ENCODE data around the gene SFMBT1.
A peak's percentile ranks its signal among the peaks of the same experiment; 100 is the strongest.
"Not testable (repeated sequence)": the region's sequence is repeated elsewhere in the genome, so short reads cannot be mapped to it uniquely, and the experiment has no call there.

Gene SFMBT1

DNA sequence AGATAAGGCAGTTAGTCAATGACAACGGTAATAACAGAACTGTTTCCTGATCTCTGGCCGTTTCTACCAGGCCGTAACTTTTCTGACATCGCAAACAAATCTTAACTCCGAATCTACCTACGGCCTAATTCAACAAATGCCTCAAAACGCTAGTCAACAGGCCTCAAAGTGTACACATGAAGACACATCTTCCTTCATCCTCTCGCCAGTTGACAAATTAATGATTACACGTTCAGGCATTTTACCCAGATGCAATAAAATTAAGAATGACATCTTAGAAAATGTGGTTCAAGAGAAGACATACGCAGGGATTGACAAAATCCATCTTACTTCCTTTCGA, 1.5 kb downstream of the SFMBT1 start:
- Histone ChIP-seq H3K9ac (ENCODE audit: low read length) (peak overlapping the region; percentile 74), H3K9me3 (ENCODE audit: control insufficient read depth, low read length) (no peaks in the 10 kb centered on the region), H3K4me3 (ENCODE audit: low read length) (peak overlapping the region; percentile 21), H3K36me3 (ENCODE audit: control insufficient read depth, insufficient read depth, low read length) (no peaks in the 10 kb centered on the region), H3K4me1 (ENCODE audit: control insufficient read depth, insufficient read depth, low read length) (no peaks in the 10 kb centered on the region), H3K27me3 (ENCODE audit: control insufficient read depth, insufficient read depth, low read length) (peaks cover 3% of the 10 kb centered on the region)

DNA sequence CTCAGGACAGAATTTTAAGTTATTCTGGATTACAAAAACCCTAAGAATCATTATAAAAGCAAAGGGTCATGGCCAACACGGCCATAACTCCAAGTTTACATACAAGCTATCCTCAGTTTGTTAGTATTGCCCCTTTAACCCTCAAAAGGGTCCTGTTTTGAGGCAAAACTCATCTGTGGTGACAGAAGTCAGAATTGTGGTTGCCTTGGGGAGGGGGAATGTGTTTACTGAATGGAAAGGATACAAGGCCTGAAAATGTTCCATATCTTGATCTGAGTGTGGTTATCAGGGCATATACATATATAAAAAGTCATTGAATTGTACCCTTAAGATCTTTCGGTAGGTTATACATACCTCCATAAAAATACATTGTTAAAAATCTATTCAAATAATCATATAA, 2.1 kb downstream of the SFMBT1 start:
- Histone ChIP-seq H3K9ac (ENCODE audit: low read length) (no peak overlapping the region), H3K4me1 (ENCODE audit: control insufficient read depth, insufficient read depth, low read length) (no peaks in the 10 kb centered on the region), H3K9me3 (ENCODE audit: control insufficient read depth, low read length) (no peaks in the 10 kb centered on the region), H3K27me3 (ENCODE audit: control insufficient read depth, insufficient read depth, low read length) (peaks cover 3% of the 10 kb centered on the region), H3K36me3 (ENCODE audit: control insufficient read depth, insufficient read depth, low read length) (no peaks in the 10 kb centered on the region), H3K4me3 (ENCODE audit: low read length) (no peak overlapping the region)

DNA sequence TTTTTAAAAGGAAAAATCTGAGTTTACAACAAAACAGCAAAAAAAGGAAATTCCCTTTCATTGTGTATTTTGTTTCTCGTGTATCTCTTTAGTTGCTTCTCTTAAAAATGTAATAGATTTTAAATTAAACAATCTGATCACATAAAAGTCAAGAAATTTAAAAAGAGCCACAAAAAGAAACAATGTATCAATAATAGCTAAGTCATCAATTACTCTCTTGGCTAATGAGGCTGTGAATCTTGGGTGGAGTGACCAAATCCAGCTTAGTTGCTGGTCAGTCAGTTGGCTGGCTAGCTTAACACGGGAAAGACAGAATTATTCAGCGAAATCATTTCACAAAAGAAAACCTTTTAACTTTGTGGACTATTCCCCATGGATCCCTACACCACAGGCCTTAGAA, 3.2 kb downstream of the SFMBT1 start:
- Histone ChIP-seq H3K4me3 (ENCODE audit: low read length) (no peak overlapping the region), H3K27me3 (ENCODE audit: control insufficient read depth, insufficient read depth, low read length) (peaks cover 3% of the 10 kb centered on the region), H3K4me1 (ENCODE audit: control insufficient read depth, insufficient read depth, low read length) (no peaks in the 10 kb centered on the region), H3K36me3 (ENCODE audit: control insufficient read depth, insufficient read depth, low read length) (no peaks in the 10 kb centered on the region), H3K9ac (ENCODE audit: low read length) (no peak overlapping the region), H3K9me3 (ENCODE audit: control insufficient read depth, low read length) (no peaks in the 10 kb centered on the region)

DNA sequence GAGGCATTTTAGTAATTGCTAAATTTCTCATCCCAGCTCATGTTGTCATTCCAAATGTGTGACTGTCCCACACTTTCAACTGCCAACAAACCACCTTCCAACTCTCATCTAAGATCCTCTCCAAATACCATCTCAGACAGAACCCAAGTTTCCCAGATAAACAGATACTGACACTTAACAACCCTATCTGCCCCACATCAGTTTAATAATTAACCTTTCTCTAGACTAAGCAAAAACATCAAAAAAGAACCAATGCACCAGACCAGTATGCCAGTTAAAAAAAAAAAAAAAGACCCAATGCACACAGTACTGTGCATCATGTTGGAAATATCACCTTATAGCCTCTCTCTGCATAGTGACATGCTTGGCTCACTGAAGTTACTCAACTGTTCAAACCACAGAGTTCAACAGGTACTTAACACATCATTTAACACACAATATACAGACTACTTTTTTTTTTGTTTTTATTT, 5.5 kb downstream of the SFMBT1 start:
- Histone ChIP-seq H3K9me3 (ENCODE audit: control insufficient read depth, low read length) (no peaks in the 10 kb centered on the region), H3K9ac (ENCODE audit: low read length) (no peak overlapping the region), H3K36me3 (ENCODE audit: control insufficient read depth, insufficient read depth, low read length) (no peaks in the 10 kb centered on the region), H3K27me3 (ENCODE audit: control insufficient read depth, insufficient read depth, low read length) (no peaks in the 10 kb centered on the region), H3K4me1 (ENCODE audit: control insufficient read depth, insufficient read depth, low read length) (peaks cover 3% of the 10 kb centered on the region), H3K4me3 (ENCODE audit: low read length) (no peak overlapping the region)

DNA sequence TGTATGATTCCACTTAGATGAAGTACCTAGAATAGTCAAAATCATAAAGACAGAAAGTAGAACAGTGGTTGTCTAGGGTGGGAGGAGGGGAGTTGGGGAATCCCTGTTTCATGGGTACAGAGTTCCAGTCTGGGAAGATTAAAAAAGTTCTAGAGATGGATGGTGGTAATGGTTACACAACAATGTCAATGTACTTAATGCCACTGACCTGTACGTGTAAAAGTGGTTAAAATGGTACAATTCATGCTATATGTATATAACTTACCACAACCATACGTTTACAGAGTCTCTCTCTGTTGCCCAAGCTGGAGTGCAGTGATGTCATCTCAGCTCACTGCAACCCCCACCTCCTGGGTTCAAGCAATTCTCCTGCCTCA, 6.5 kb downstream of the SFMBT1 start:
- Histone ChIP-seq H3K9ac (ENCODE audit: low read length) (no peak overlapping the region), H3K4me1 (ENCODE audit: control insufficient read depth, insufficient read depth, low read length) (peaks cover 10% of the 10 kb centered on the region), H3K9me3 (ENCODE audit: control insufficient read depth, low read length) (no peaks in the 10 kb centered on the region), H3K27me3 (ENCODE audit: control insufficient read depth, insufficient read depth, low read length) (no peaks in the 10 kb centered on the region), H3K36me3 (ENCODE audit: control insufficient read depth, insufficient read depth, low read length) (no peaks in the 10 kb centered on the region), H3K4me3 (ENCODE audit: low read length) (no peak overlapping the region)

DNA sequence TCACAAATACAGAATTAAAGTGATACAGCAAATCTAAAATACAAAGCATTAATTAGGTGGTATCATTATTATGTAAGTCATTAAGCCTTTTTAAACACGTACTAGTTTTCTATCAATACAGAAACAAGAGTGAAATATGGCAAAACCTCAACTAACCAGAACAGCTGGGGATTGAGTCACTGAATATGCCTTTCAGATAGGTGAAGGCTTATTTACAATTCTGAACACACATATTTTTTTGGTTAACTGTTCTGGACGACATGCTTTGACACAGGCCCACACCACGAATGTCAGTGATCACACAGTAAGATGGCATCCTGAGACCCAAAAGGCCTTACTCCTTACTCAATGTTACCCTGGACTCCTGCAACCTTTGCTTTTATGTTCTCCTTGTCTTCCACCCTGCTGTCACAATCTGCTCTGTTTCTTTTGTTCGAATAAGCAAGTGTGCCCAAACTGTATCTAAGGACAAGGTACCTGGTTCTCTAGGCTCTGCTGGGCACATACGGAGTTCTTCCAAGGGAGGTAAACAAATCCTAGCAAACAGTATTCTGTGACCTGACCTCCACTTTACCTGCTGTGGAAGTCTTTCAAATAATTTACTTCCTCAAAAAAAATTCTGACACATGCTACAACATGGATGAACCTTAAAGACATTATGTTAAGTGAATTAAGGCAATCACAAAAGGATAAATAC, 7.0 kb downstream of the SFMBT1 start:
- H3K36me3 ChIP-seq (ENCODE audit: control insufficient read depth, insufficient read depth, low read length), result no peaks in the 10 kb centered on the region
- H3K4me3 ChIP-seq (ENCODE audit: low read length), result no peak overlapping the region
- H3K9me3 ChIP-seq (ENCODE audit: control insufficient read depth, low read length), result no peaks in the 10 kb centered on the region
- no peak overlapping the region for H3K9ac ChIP-seq (ENCODE audit: low read length)
- H3K4me1 ChIP-seq (ENCODE audit: control insufficient read depth, insufficient read depth, low read length), result peaks cover 10% of the 10 kb centered on the region
- H3K27me3 ChIP-seq (ENCODE audit: control insufficient read depth, insufficient read depth, low read length), result no peaks in the 10 kb centered on the region

DNA sequence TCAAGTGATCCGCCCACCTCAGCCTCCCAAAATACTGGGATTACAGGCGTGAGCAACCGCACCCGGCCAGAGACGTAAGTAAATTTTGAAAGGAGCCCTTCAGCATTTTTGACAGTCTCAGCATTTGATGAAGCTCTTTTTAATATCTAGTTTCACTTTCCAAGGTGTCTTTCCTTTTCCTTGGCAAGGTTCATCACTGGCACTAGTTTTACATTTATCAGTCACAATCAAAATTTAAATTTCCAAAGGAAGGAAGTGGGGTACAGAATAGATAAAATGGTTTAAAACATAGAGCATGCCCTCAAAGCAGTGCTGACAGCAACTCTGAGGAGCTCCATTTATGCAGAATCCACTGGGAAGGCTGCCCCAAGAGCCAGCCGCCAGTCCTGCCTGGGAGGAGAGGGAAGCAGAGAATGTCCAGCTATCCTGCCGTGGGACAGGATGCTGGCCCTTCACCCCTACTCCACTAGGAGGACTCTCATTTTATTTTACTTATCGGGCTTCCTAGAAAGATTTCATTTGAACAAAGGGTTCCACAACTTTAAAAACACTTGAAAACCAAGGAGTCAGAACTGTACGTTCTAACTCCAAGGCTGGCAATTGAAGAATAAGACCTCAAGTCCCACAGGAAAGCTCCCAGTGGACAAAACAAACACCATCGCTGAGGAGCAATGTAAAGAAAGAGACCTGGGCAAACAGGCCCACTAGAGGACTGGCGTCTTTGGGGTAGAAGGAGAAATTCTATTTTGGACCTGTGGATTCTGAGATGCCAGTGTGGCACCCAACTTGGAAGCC, 9.9 kb downstream of the SFMBT1 start:
- Histone ChIP-seq H3K27me3 (ENCODE audit: control insufficient read depth, insufficient read depth, low read length) (no peaks in the 10 kb centered on the region), H3K36me3 (ENCODE audit: control insufficient read depth, insufficient read depth, low read length) (no peaks in the 10 kb centered on the region), H3K4me3 (ENCODE audit: low read length) (no peak overlapping the region), H3K9ac (ENCODE audit: low read length) (no peak overlapping the region), H3K4me1 (ENCODE audit: control insufficient read depth, insufficient read depth, low read length) (peaks cover 11% of the 10 kb centered on the region), H3K9me3 (ENCODE audit: control insufficient read depth, low read length) (no peaks in the 10 kb centered on the region)

DNA sequence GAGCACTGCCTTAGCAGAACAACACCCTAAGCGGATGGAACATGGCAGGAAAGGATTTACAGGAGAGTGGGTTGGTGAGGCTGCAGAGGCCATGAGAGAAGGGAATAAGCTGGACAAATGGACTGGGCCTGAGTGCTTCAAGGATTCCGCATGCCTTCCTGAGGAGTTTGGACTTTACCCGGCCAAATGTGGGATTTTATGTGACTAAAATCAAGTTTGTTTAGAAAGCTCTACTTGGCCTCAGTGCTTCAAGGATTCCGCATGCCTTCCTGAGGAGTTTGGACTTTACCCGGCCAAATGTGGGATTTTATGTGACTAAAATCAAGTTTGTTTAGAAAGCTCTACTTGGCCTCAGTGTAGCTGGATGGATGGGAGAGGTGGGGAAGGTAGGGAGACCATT, 10.9 kb downstream of the SFMBT1 start:
- H3K36me3 ChIP-seq (ENCODE audit: control insufficient read depth, insufficient read depth, low read length); H3K9me3 ChIP-seq (ENCODE audit: control insufficient read depth, low read length); H3K9ac ChIP-seq (ENCODE audit: low read length); H3K4me3 ChIP-seq (ENCODE audit: low read length); H3K27me3 ChIP-seq (ENCODE audit: control insufficient read depth, insufficient read depth, low read length): not testable (repeated sequence)
- H3K4me1 ChIP-seq (ENCODE audit: control insufficient read depth, insufficient read depth, low read length), result peaks cover 15% of the 10 kb centered on the region

DNA sequence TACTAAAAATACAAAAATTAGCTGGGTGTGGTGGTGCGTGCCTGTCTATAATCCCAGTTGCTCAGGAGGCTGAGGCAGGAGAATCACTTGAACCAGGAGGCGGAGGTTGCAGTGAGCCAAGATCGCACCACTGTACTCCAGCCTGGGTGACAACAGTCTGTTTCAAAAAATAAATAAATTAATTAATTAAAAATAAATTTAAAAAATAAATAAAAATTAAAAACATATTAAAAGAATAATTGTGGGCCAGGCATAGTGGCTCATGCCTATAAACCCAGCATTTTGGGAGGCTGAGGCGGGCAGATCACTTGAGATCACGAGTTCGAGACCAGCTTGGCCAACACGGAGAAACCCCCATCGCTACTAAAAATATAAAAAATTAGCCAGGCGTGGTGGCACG, 11.5 kb downstream of the SFMBT1 start:
- not testable (repeated sequence) for H3K27me3 ChIP-seq (ENCODE audit: control insufficient read depth, insufficient read depth, low read length); H3K36me3 ChIP-seq (ENCODE audit: control insufficient read depth, insufficient read depth, low read length); H3K9me3 ChIP-seq (ENCODE audit: control insufficient read depth, low read length); H3K9ac ChIP-seq (ENCODE audit: low read length); H3K4me3 ChIP-seq (ENCODE audit: low read length)
- peaks cover 15% of the 10 kb centered on the region for H3K4me1 ChIP-seq (ENCODE audit: control insufficient read depth, insufficient read depth, low read length)

DNA sequence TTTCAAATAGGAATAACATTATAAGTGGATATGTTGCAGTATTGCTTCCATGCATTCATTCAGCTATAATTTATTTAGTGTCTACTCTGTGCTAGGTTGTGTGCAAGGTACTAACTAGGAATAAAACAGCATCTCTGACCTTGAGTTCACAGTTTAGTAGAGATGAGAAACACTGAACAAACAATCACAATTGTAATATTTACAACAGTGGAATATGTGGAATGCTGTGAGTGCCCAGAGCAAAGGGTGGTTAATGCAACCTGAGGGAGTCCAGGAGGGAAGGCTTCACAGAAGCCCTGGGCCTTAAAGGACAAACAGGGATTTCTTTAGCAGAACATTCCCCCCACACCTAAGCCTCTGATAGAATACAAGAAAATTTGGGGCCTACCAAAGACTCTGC, 13.3 kb downstream of the SFMBT1 start:
- H3K9ac ChIP-seq (ENCODE audit: low read length), result no peak overlapping the region
- no peaks in the 10 kb centered on the region for H3K36me3 ChIP-seq (ENCODE audit: control insufficient read depth, insufficient read depth, low read length)
- H3K27me3 ChIP-seq (ENCODE audit: control insufficient read depth, insufficient read depth, low read length), result no peaks in the 10 kb centered on the region
- no peaks in the 10 kb centered on the region for H3K9me3 ChIP-seq (ENCODE audit: control insufficient read depth, low read length)
- H3K4me3 ChIP-seq (ENCODE audit: low read length), result no peak overlapping the region
- peaks cover 15% of the 10 kb centered on the region for H3K4me1 ChIP-seq (ENCODE audit: control insufficient read depth, insufficient read depth, low read length)

DNA sequence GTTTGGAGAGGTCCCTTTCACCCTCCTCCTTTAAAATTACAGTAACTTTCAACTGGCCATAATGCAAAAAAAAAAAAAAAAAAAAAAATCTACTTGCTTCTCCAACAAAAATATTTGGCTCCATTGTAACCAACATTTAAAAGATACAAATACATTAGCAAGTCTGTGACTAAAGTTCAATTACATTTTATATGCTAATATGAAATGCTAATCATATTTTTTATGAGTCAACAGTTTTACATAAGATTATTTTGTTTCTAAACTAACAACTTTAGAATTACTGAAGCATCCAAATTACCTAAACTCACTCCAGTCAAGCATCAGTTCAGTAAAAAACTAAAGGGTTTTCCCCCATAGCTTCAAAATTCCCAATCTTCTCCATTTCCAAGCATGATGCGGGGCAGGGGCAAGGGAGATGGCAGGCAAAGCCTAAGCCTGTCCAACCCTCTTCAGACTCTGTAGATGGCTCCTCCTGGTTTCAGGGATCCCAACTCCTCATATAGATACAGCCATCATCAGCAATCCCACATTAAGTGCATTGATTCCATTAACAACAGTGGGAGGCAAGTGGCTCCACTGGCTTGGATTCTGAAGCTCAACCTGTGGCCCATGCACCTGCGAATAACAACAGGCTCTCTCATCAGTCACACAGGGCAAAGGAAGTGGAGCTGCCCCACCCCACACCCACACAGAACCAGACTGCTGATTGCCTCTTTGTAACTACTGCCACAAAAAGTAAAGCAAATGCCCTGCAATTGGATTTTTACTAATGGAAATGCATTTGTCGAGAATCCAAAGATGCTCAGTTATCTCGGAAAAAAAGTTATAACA, 15.0 kb downstream of the SFMBT1 start:
- Histone ChIP-seq H3K27me3 (ENCODE audit: control insufficient read depth, insufficient read depth, low read length) (no peaks in the 10 kb centered on the region), H3K9ac (ENCODE audit: low read length) (no peak overlapping the region), H3K4me1 (ENCODE audit: control insufficient read depth, insufficient read depth, low read length) (peaks cover 15% of the 10 kb centered on the region), H3K9me3 (ENCODE audit: control insufficient read depth, low read length) (no peaks in the 10 kb centered on the region), H3K36me3 (ENCODE audit: control insufficient read depth, insufficient read depth, low read length) (no peaks in the 10 kb centered on the region), H3K4me3 (ENCODE audit: low read length) (no peak overlapping the region)

DNA sequence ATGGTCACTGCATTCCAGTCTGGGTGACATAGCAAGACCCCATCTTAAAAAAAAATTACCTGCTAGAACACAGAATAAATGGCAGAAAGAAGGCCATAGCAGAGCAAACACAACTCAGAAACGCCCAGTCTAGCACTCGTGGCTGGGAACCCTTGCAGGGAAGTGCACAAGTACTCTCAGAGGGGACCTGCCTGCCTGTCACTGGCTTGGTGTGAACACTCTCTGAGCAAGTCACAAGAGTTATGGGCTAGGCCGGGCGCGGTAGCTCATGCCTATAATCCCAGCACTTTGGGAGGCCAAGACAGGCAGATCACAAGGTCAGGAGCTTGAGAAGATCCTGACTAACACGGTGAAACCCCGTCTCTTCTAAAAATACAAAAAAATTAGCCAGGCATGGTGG, 17.2 kb downstream of the SFMBT1 start:
- Histone ChIP-seq H3K27me3 (ENCODE audit: control insufficient read depth, insufficient read depth, low read length) (no peaks in the 10 kb centered on the region), H3K36me3 (ENCODE audit: control insufficient read depth, insufficient read depth, low read length) (no peaks in the 10 kb centered on the region), H3K4me3 (ENCODE audit: low read length) (no peak overlapping the region), H3K4me1 (ENCODE audit: control insufficient read depth, insufficient read depth, low read length) (peaks cover 5% of the 10 kb centered on the region), H3K9me3 (ENCODE audit: control insufficient read depth, low read length) (no peaks in the 10 kb centered on the region), H3K9ac (ENCODE audit: low read length) (no peak overlapping the region)

Measured in mucosa of stomach (tissue), 1 donor.